A549 (cell line): ENCODE data around the gene VPS41. TPM values are rescaled to one million over a fixed set of nuclear protein-coding genes. Genes with fewer than 3 reads are reported as not detected.

Experiments used
- ATAC-seq, 2 experiments: fragments of 200-7000 bp in 1 of 2; fragments of >200 bp in 1 of 2; cut with Nextera tagmentation in 1 of 2; cut with Tn5 transposase in 1 of 2; 3 replicates each; pipeline versions ENCODE4 v1.8.0 to v1.9.1; 2018 to 2020; ENCODE audit warnings: mild to moderate bottlenecking in 1 of 2, moderate library complexity in 1 of 2
- CTCF ChIA-PET: fragments of 300-600 bp; sonication (Branson Sonifier 250); formaldehyde crosslinking; extraction: SDS; loops from one replicate; lab custom pipeline; 2021; ENCODE audit warnings: antibody characterized with exemption, inconsistent platforms; lab: Yijun Ruan, JAX
- POLR2A ChIA-PET: fragments of 350-600 bp; formaldehyde crosslinking; extraction: SDS; loops from one replicate; lab custom pipeline; 2021; ENCODE audit warnings: antibody characterized with exemption, inconsistent platforms; lab: Yijun Ruan, JAX
- DNase-seq, 2 experiments: peaks; one replicate each; pipeline versions ENCODE4 v3.0.0 to v3.0.0-alpha.2; 2011 to 2016; ENCODE audit warnings: low read depth in 1 of 2, low spot score in 1 of 2
- FAIRE-seq: peaks from 2 replicates; lab custom pipeline; 2011; peaks lifted over from hg19 to GRCh38; lab: Jason Lieb, UNC
- H3K27ac ChIP-seq, 2 experiments: fragments of >200 bp; sonication (Bioruptor Twin); formaldehyde crosslinking; 3 replicates each; pipeline ENCODE4 v1.5.1; 2016 to 2017
- H3K4me1 ChIP-seq: fragments of >200 bp; sonication (Bioruptor Twin); formaldehyde crosslinking; 3 replicates; pipeline ENCODE4 v1.6.1; 2016
- H3K4me2 ChIP-seq: fragments of >200 bp; sonication (Bioruptor Twin); formaldehyde crosslinking; 3 replicates; pipeline ENCODE4 v1.6.1; 2016
- H3K4me3 ChIP-seq: fragments of >200 bp; sonication (Bioruptor Twin); formaldehyde crosslinking; 3 replicates; pipeline ENCODE4 v1.5.1; 2016
- H3K9me3 ChIP-seq: fragments of >200 bp; sonication (Bioruptor Twin); formaldehyde crosslinking; 3 replicates; pipeline ENCODE4 v1.6.1; 2016
- BHLHE40 ChIP-seq: IDR thresholded peaks from 2 replicates; pipeline ENCODE4 v1.6.1; 2012; ENCODE audit warnings: low read depth, low read length, inconsistent platforms
- CBX2 ChIP-seq: fragments of 200-600 bp; sonication (generic); IDR thresholded peaks from 2 replicates; pipeline ENCODE4 v1.6.1; 2016; ENCODE audit warnings: low read depth, mild to moderate bottlenecking, borderline replicate concordance
- CEBPB ChIP-seq, 2 experiments: fragments of >200 bp in 1 of 2; sonication (Bioruptor Twin) in 1 of 2; formaldehyde crosslinking in 1 of 2; IDR thresholded peaks; 2 replicates each; pipeline ENCODE4 v1.6.1; 2012 to 2016
- CHD4 ChIP-seq: fragments of 200-600 bp; sonication (generic); IDR thresholded peaks from 2 replicates; pipeline ENCODE4 v1.6.1; 2016; ENCODE audit warnings: antibody characterized with exemption, mild to moderate bottlenecking, borderline replicate concordance
- EHF ChIP-seq: fragments of 250-450 bp; sonication (Bioruptor Pico); IDR thresholded peaks from 2 replicates; pipeline ENCODE4 v1.5.0; 2020; ENCODE audit warnings: mild to moderate bottlenecking
- ELK1 ChIP-seq: fragments of 150-350 bp; IDR thresholded peaks from 2 replicates; pipeline ENCODE4 v1.6.1; 2014; ENCODE audit warnings: low read depth, mild to moderate bottlenecking, low read length
- EP300 ChIP-seq, 2 experiments: fragments of >200 bp; sonication (Bioruptor Twin); formaldehyde crosslinking; IDR thresholded peaks; 2 replicates in 1 of 2; 3 replicates in 1 of 2; pipeline ENCODE4 v1.6.1; 2016 to 2017
- ESRRA ChIP-seq: fragments of 150-350 bp; IDR thresholded peaks from 2 replicates; pipeline ENCODE4 v1.6.1; 2014; ENCODE audit warnings: mild to moderate bottlenecking, low read length, borderline replicate concordance
- GATA3 ChIP-seq: IDR thresholded peaks from 2 replicates; pipeline ENCODE4 v1.6.1; 2012; ENCODE audit warnings: borderline replicate concordance
- HEYL ChIP-seq: fragments of 250-450 bp; sonication (Bioruptor Pico); IDR thresholded peaks from 2 replicates; pipeline ENCODE4 v1.8.0; 2021; ENCODE audit warnings: mild to moderate bottlenecking, moderate library complexity
- HOXB13 ChIP-seq: fragments of 250-450 bp; sonication (Bioruptor Pico); IDR thresholded peaks from 2 replicates; pipeline ENCODE4 v1.5.0; 2020; ENCODE audit warnings: low read depth, mild to moderate bottlenecking, moderate library complexity
- JUNB ChIP-seq: fragments of >200 bp; sonication (Bioruptor Twin); formaldehyde crosslinking; IDR thresholded peaks from 2 replicates; pipeline ENCODE4 v1.6.1; 2016
- MAFK ChIP-seq: fragments of 450-650 bp; IDR thresholded peaks from 2 replicates; pipeline ENCODE4 v1.6.1; 2014; ENCODE audit not compliant: partially characterized antibody
- MAZ ChIP-seq: fragments of 150-350 bp; IDR thresholded peaks from 2 replicates; pipeline ENCODE4 v1.6.1; 2014; ENCODE audit warnings: antibody characterized with exemption, low read depth, low read length, borderline replicate concordance
- NR3C1 ChIP-seq: fragments of >200 bp; sonication (Bioruptor Twin); formaldehyde crosslinking; IDR thresholded peaks from 3 replicates; pipeline ENCODE4 v1.6.1; 2017
- PBX3 ChIP-seq: IDR thresholded peaks from 2 replicates; pipeline ENCODE4 v1.6.1; 2012
- RARB ChIP-seq: fragments of 250-450 bp; sonication (Bioruptor Pico); IDR thresholded peaks from 2 replicates; pipeline ENCODE4 v1.8.0; 2021; ENCODE audit warnings: mild to moderate bottlenecking, moderate library complexity
- SREBF2 ChIP-seq: fragments of 450-650 bp; IDR thresholded peaks from 2 replicates; pipeline ENCODE4 v1.6.1; 2014; ENCODE audit warnings: mild to moderate bottlenecking, moderate library complexity
- ZC3H11A ChIP-seq: fragments of 450-650 bp; IDR thresholded peaks from 2 replicates; pipeline ENCODE4 v1.6.1; 2014; ENCODE audit warnings: antibody characterized with exemption, mild to moderate bottlenecking
- WGBS: methylation state at CpG from one replicate; pipeline ENCODE4 v1.1.6; 2017; ENCODE audit errors: missing lambda C conversion rate; 5-methylcytosine and 5-hydroxymethylcytosine counted together
- polyA plus RNA-seq, 4 experiments: library from polyadenylated mRNA; depleted of rRNA in 3 of 4; stranded (reverse); fragments of >200 nt; fragmentation: RNase III in 1 of 4; extraction: RNeasy Plus Mini Kit Qiagen cat#74134 plus additional on column Dnase treatment in 1 of 4; gene quantifications; 2 replicates in 3 of 4; 3 replicates in 1 of 4; pipeline ENCODE4 v1.2.3, GENCODE V29; 2011 to 2017
- TF ChIP-seq, protein P1 (sequence below): fragments of >200 bp; sonication (Bioruptor Twin); formaldehyde crosslinking; IDR thresholded peaks from 3 replicates; pipeline ENCODE4 v1.5.1; 2016
- TF ChIP-seq, protein P2 (sequence below): IDR thresholded peaks from 2 replicates; pipeline ENCODE4 v1.6.1; 2012; ENCODE audit warnings: low read depth, borderline replicate concordance
- TF ChIP-seq, protein P3 (sequence below): fragments of 450-650 bp; IDR thresholded peaks from 2 replicates; pipeline ENCODE4 v1.6.1; 2014; ENCODE audit warnings: antibody characterized with exemption

VPS41 gene
- polyA plus RNA-seq, 2 of the 4 experiments (the other 2 are of a cell fraction) = 24.6 to 59.9 TPM

DNA sequence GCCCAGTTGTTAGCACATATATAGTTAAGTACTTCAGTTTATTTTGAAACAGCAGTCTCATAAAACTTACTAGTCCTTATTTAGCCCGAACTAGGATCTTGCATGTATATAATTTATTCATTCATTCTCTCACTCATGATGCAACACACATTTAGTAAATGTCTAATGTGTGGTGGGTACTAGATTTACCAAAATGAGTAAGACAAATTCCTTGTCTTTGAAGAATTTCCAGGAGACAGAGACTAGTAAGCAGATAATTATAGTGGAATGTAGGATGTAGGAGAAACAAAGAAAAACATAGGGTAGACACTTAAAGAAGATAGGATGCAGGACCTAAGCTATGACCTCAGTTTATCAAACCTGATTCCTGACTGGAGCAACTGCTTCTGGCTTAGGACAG is 157.6 kb downstream of the VPS41 start:
- POLR2A ChIA-PET = no interaction called here

GRCh38 chr7:38748056-38748610 is 160.9 kb downstream of the VPS41 start:
- ATAC-seq = peak in 1 of 2 experiments; percentile 55; a peak in 1 of 6 replicates
- TF ChIP-seq CBX2 (no peak), SREBF2 (no peak), EP300 (IDR thresholded peaks at IDR 0.05) (no peak), EHF (CRISPR knock-in tag) (no peak), HOXB13 (CRISPR knock-in tag) (no peak), NR3C1 (no peak), HEYL (CRISPR knock-in tag) (no peak), PBX3 (no peak), MAFK (peak; percentile 53), MAZ (no peak)
- TF ChIP-seq, protein P1, sequence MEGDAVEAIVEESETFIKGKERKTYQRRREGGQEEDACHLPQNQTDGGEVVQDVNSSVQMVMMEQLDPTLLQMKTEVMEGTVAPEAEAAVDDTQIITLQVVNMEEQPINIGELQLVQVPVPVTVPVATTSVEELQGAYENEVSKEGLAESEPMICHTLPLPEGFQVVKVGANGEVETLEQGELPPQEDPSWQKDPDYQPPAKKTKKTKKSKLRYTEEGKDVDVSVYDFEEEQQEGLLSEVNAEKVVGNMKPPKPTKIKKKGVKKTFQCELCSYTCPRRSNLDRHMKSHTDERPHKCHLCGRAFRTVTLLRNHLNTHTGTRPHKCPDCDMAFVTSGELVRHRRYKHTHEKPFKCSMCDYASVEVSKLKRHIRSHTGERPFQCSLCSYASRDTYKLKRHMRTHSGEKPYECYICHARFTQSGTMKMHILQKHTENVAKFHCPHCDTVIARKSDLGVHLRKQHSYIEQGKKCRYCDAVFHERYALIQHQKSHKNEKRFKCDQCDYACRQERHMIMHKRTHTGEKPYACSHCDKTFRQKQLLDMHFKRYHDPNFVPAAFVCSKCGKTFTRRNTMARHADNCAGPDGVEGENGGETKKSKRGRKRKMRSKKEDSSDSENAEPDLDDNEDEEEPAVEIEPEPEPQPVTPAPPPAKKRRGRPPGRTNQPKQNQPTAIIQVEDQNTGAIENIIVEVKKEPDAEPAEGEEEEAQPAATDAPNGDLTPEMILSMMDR = peak; percentile 55
- 86% methylated on average over 12 of the region's 12 CpGs for WGBS
- POLR2A ChIA-PET = no interaction called here
- FAIRE-seq = no peak
- H3K9me3 ChIP-seq = no peaks in the 10 kb centered on the region
- H3K4me2 ChIP-seq = no peak overlapping the region
- H3K4me3 ChIP-seq = no peak overlapping the region
- DNase-seq = peak; percentile 3 to 38
- CTCF ChIA-PET = interaction anchor here (0.6 to 1.2 kb wide), 4 partner anchors 8 to 14 kb away, joined by 3 read pairs; no protein-coding TSS in a partner anchor
- no peaks in the 10 kb centered on the region for H3K4me1 ChIP-seq
- no peak overlapping the region for H3K27ac ChIP-seq

More for the DNA sequence above, 157.6 kb downstream of the VPS41 start:
- WGBS = 72% methylated on average over 1 of the region's 1 CpG
- FAIRE-seq (no peak), ATAC-seq (no peak), DNase-seq (no peak)
- Histone ChIP-seq H3K9me3 (no peaks in the 10 kb centered on the region), H3K4me3 (no peak overlapping the region), H3K4me2 (no peak overlapping the region), H3K4me1 (no peaks in the 10 kb centered on the region), H3K27ac (no peak overlapping the region)
- CTCF ChIA-PET = interaction anchor here (1.3 kb wide), 1 partner anchor 19 kb away, joined by 4 read pairs; no protein-coding TSS in a partner anchor
- no peak for TF ChIP-seq MAFK
- TF ChIP-seq CEBPB (IDR thresholded peaks at IDR 0.05) = no peak
- TF ChIP-seq BHLHE40 = no peak
- no peak for TF ChIP-seq ESRRA
- TF ChIP-seq JUNB = no peak
- TF ChIP-seq, protein P2, sequence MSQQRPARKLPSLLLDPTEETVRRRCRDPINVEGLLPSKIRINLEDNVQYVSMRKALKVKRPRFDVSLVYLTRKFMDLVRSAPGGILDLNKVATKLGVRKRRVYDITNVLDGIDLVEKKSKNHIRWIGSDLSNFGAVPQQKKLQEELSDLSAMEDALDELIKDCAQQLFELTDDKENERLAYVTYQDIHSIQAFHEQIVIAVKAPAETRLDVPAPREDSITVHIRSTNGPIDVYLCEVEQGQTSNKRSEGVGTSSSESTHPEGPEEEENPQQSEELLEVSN = no peak
- TF ChIP-seq, protein P3, sequence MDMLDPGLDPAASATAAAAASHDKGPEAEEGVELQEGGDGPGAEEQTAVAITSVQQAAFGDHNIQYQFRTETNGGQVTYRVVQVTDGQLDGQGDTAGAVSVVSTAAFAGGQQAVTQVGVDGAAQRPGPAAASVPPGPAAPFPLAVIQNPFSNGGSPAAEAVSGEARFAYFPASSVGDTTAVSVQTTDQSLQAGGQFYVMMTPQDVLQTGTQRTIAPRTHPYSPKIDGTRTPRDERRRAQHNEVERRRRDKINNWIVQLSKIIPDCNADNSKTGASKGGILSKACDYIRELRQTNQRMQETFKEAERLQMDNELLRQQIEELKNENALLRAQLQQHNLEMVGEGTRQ = no peak
- no peak for TF ChIP-seq PBX3
- TF ChIP-seq RARB (CRISPR knock-in tag) = no peak
- no peak for TF ChIP-seq CHD4
- no peak for TF ChIP-seq ELK1
- no peak for TF ChIP-seq ZC3H11A
- TF ChIP-seq GATA3 = no peak
- TF ChIP-seq, protein P1 = no peak
